HG03354 (cell line): ENCODE results near the gene EIF4A2.
A peak's percentile ranks its signal among the peaks of the same experiment; 100 is the strongest.

ENCODE experiments used
- ATAC-seq: cut with Tn5 transposase; IDR thresholded peaks from one replicate; pipeline ENCODE4 v1.9.1; 2021; ENCODE audit warnings: mild to moderate bottlenecking; ENCODE audit not compliant: unreplicated experiment, poor library complexity, severe bottlenecking

The EIF4A2 gene

GRCh38 chr3:186783058-186783730, at the start of gene EIF4A2:
EIF4A2 (plus strand) TSS chr3:186783577; CDS start chr3:186783611, 34 bp downstream.
- peak; percentile 71 for ATAC-seq

GRCh38 chr3:186742618-186743380, 40.6 kb upstream of the EIF4A2 start:
- no peak for ATAC-seq

- ATAC-seq = no peak
Observed at GRCh38 chr3:186743666-186744065, 39.7 kb upstream of the EIF4A2 start.

GRCh38 chr3:186746008-186746407, 37.4 kb upstream of the EIF4A2 start:
- no peak for ATAC-seq

- no peak for ATAC-seq
Observed at GRCh38 chr3:186750316-186750715, 33.1 kb upstream of the EIF4A2 start.

GRCh38 chr3:186751480-186751879, 31.9 kb upstream of the EIF4A2 start:
- ATAC-seq = no peak

- ATAC-seq = no peak
Observed at GRCh38 chr3:186754006-186754405, 29.4 kb upstream of the EIF4A2 start.

GRCh38 chr3:186754871-186755270, 28.5 kb upstream of the EIF4A2 start:
- ATAC-seq = no peak

GRCh38 chr3:186757214-186757613, 26.2 kb upstream of the EIF4A2 start:
- no peak for ATAC-seq

- no peak for ATAC-seq
Observed at GRCh38 chr3:186757686-186758220, 25.6 kb upstream of the EIF4A2 start.

GRCh38 chr3:186759231-186759930, 24.0 kb upstream of the EIF4A2 start:
- no peak for ATAC-seq

GRCh38 chr3:186760141-186760833, 23.1 kb upstream of the EIF4A2 start:
- ATAC-seq = no peak

GRCh38 chr3:186760897-186761447, 22.4 kb upstream of the EIF4A2 start:
- no peak for ATAC-seq

GRCh38 chr3:186772281-186772694, 11.1 kb upstream of the EIF4A2 start:
- peak; percentile 25 for ATAC-seq

GRCh38 chr3:186772701-186773417, 10.5 kb upstream of the EIF4A2 start:
- peak; percentile 95 for ATAC-seq

GRCh38 chr3:186775999-186776398, 7.4 kb upstream of the EIF4A2 start:
- no peak for ATAC-seq

GRCh38 chr3:186779204-186779603, 4.2 kb upstream of the EIF4A2 start:
- no peak for ATAC-seq

GRCh38 chr3:186782542-186783057, 777 bp upstream of the EIF4A2 start:
- peak; percentile 36 for ATAC-seq
